NK-92 treated with Interleukin-12 subunit alpha and Interleukin-12 subunit beta, amount 100 ng/mL, for 24 hours (cell line): ENCODE measurements around the gene PAXIP1.
"Not testable (repeated sequence)": the region's sequence is repeated elsewhere in the genome, so short reads cannot be mapped to it uniquely, and the experiment has no call there.

Source experiments
- DNase-seq: peaks from one replicate; lab custom pipeline; 2025; lab: John Stamatoyannopoulos, UW

PAXIP1 gene, protein sequence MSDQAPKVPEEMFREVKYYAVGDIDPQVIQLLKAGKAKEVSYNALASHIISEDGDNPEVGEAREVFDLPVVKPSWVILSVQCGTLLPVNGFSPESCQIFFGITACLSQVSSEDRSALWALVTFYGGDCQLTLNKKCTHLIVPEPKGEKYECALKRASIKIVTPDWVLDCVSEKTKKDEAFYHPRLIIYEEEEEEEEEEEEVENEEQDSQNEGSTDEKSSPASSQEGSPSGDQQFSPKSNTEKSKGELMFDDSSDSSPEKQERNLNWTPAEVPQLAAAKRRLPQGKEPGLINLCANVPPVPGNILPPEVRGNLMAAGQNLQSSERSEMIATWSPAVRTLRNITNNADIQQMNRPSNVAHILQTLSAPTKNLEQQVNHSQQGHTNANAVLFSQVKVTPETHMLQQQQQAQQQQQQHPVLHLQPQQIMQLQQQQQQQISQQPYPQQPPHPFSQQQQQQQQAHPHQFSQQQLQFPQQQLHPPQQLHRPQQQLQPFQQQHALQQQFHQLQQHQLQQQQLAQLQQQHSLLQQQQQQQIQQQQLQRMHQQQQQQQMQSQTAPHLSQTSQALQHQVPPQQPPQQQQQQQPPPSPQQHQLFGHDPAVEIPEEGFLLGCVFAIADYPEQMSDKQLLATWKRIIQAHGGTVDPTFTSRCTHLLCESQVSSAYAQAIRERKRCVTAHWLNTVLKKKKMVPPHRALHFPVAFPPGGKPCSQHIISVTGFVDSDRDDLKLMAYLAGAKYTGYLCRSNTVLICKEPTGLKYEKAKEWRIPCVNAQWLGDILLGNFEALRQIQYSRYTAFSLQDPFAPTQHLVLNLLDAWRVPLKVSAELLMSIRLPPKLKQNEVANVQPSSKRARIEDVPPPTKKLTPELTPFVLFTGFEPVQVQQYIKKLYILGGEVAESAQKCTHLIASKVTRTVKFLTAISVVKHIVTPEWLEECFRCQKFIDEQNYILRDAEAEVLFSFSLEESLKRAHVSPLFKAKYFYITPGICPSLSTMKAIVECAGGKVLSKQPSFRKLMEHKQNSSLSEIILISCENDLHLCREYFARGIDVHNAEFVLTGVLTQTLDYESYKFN

DNA sequence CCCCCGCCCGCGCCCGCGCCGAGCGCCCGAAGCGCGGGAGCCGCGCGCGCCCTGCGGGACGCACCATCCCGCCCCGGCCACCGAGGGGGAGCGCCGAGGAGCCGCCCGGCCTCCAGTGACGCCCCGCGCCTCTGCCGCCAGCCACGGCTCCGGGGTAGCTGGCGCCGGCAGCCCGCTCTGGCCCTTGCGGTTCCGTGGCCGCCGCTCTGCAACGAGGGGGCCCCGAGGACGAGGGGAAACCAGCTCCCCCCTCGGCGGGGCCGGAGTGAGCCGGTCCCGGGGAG is at the start of gene PAXIP1:
Gene PAXIP1, minus strand, starts transcription at position 33 of the 284 bp plus-strand sequence. CDS start 195 bp downstream, outside the sequence.
- no peak for DNase-seq

DNA sequence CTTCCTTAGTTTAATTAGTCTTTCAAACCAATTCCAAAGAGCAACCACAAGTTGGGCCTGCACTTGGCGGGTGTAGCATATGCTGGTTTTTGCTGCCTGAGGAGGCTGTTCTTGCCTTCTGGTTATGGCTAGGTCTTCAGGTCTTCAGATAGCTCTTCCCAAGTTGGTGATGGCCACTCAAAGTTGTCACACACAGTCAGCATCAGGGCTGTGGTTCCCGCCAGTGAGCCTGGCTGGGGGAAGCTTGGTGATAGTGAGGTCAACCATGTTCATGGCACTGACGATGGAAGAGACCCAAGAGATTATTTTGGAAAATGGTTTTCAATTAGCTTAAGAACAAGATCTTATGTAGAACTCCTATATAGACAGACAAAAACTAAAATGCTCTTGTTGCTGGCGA is 48.4 kb upstream of the PAXIP1 start:
- no peak for DNase-seq

DNA sequence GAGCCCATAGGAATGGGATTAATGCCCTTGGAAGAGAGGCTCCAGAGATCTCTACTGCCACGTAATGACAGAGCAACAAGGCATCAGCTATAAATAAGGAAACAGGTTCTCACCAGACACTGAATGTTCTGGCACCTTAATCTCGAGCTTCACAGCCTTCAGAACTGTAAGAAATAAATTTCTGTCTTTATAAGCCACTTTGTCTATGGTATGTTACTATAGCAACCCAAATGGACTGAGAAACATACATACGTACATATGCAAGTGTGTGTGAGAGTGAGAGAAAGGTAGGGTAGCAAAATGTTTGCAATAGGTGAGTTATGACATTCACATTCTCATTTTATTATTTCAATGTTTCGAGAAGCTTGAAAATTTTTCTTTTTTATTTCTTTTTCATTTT is 45.1 kb upstream of the PAXIP1 start:
- no peak for DNase-seq

DNA sequence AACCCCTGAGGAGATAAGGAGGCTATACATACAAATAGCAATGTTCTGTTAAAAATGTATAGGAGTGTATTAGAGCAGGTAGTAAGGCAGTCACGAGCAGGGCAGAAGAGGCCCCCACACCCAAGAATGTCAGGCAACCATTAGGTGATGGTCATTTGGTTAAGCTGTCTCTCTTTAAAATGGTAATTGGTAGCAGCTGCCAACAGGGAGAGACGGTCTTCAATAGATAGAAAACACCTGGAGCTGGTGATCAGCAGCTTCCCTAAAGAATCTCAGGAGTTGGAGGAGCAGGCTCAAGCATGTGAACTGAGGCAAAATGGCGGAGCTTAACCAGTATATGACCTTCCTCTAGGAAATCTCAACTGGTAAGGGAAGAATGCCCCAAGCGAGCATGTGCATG is 40.8 kb upstream of the PAXIP1 start:
- no peak for DNase-seq

DNA sequence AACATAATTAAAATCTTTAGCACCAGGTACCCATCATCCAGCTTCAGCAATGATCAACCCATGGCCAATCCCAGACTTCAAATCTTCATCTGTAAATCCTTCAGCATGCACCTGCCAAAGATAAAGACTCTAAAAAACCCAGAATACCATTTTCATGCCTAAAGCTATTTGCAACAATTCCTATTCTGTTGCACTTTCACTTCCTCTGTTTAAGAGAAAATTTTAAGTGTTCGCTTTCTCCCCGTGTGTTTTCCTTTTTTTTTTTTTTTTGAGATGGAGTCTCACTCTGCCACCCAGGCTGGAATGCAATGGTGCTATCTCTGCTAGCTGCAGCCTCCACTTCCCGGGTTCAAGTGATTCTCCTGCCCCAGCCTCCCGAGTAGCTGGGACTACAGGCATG is 35.4 kb upstream of the PAXIP1 start:
- DNase-seq, result no peak

DNA sequence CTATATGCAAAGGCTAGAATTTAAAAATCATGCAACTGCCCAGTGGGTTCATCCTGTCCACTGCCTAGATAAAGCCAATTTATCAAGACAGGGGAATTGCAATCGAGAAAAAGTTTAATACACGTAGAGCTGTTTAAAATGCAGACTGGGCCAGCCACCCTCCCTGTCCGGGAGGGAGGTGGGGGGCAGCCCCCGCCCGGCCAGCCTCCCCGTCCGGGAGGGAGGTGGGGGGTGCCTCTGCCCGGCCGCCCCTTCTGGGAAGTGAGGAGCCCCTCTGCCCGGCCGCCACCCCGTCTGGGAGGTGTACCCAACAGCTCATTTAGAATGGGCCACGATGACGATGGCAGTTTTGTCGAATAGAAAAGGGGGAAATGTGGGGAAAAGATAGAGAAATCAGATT is 31.6 kb upstream of the PAXIP1 start:
- not testable (repeated sequence) for DNase-seq

DNA sequence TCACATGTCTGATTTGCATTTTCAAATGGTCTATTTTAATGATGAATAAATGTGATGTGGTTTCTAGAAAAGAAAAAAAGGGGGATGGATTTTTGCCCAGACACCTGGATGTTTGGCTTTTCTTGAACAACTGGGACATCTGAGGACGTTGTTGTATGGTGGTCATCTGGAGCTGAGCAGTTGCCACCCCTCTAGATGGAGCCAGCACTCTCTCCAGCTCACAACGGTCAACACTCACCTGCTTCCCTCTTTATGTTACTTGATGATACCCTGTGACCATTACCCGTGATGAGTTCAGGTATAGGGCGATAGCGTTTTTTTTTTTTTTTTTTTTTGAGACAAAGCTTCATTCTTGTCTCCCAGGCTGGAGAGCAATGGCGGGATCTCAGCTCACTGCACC is 30.1 kb upstream of the PAXIP1 start:
- no peak for DNase-seq

DNA sequence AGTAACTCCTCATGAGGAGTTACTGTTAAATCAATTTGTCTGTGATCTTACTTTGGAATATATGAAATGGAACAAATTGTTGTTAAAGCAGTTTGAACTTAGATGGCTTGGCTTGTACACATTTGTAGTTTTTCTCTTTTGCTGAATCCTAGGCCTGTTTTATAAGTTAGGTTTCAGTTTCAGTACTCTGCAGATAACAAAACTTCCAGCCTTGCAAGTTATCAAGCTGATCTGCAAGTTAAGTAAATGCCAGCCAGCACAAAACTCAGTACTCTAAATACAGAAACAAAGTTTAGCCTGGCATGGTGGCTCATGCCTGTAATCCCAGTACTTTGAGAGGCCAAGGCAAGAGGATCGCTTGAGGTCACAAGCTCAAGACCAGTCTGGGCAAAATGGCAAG is 25.0 kb upstream of the PAXIP1 start:
- no peak for DNase-seq

DNA sequence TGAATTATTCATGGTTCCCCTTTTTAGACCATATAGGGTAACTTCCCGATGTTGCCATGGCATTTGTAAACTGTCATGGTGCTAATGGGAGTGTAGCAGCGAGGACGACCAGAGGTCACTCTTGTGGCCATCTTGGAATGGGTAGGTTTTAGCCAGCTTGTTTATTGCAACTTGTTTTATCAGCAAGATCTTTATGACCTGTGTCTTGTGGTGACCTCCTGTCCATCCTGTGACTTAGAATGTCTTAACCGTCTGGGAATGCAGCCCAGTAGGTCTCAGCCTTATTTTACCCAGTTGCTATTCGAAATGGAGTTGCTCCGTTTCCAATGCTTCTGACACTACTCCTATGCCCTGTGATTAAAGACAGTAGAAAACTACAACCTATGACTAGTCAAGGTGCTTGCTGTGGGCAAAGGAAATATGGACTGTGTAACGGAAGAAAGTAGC is 18.8 kb upstream of the PAXIP1 start:
- no peak for DNase-seq

DNA sequence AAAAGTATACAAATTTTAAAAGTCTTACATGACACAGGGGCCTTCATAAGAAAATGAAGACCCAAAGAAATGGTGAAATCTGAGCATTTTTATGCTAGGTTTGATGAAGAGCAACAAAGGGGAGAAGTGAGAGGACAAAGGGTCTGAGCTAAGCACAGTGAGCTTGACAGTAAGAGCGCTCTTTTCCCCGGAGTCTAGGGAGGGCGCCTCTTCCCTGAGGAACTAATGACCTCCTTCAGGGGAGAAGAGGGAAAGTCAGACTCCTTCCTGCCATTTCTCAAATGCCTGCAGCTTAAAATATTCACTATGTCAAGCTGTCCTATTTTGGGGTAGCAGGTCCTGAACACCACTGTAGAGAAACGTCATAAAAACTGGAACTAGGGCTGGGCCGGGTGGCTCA is 18.1 kb upstream of the PAXIP1 start:
- no peak for DNase-seq

DNA sequence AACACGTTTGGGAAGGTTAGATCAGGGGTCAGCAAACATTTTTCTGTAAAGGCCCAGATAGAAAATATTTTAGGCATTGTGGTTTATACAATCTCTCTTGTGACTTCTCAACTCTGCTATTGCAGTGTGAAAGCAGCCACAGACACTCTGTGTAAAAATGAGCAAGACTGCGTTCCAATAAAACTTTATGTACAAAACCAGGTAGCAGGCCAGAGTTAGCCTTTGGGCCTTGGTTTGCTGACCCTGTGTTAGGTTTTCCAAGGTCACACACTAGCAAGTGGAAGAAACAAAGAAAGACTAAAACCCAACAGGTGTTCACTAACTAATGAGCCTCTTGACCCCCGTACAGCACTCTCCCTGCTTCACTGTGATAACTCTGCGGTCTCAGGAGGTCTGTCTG is 14.9 kb upstream of the PAXIP1 start:
- DNase-seq, result no peak

DNA sequence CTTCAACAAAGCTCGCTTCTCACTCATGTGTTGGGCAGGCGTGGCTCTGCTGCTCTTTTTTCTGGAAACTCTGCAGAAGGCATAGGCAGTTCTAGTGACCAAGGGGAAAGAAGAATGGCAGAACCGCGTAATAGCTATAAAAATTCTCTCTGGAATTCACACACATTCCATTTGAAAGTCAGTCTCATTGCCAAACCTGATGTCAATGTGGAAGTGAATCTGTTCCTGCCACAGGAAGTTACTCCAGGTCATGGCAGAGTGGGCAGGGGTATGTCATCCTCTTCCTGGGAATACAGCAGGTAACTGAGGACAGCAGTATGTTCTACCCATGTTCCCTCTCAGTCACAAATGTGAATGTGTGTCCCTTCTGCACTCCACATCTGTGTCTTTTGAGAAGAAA is 8.2 kb upstream of the PAXIP1 start:
- DNase-seq, result no peak

DNA sequence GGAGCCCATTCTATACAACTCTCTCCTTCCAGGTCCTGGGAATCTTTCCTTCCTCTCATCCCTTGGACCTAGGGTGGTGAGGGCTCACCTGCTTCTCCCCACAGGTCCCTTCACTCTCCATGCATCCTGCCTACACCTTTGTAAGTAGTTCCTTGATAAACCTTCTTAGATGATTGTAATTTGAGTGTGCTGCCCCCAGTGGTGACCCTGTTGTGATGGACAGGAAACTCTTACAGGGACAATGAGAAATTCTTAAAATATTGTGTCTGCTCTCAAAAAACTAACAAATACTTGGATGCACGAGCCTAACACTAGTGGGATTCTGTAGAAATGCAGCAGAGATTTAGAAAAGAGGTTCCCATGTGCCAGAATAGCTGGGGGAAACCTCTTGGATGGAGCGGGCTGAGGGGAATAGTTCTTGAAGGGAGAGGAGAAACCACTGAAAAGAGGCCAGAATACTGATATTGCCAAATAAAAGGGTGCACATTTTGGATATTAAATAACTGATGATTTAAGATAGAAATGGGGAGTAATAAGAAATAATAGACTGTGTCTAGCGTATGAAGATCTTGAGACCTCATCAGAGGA is 6.7 kb upstream of the PAXIP1 start:
- no peak for DNase-seq

DNA sequence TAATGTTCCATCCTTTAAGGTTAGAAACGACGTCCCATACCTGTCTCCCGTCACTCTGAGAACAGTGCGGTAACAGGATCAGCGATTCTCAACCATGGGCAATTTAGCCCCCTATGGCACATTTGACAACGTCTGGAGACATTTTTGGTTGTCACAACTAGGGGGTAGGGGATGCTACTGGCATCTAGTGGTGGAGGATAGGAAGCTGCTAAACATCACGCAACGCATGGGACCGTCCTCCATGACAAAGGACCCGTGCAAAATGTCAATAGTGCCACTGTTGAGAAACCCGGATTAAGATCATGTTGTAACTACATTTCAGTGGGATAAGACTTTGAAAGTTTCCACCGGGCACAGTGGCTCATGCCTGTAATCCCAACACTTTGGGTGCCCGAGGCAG is 5.0 kb upstream of the PAXIP1 start:
- no peak for DNase-seq

DNA sequence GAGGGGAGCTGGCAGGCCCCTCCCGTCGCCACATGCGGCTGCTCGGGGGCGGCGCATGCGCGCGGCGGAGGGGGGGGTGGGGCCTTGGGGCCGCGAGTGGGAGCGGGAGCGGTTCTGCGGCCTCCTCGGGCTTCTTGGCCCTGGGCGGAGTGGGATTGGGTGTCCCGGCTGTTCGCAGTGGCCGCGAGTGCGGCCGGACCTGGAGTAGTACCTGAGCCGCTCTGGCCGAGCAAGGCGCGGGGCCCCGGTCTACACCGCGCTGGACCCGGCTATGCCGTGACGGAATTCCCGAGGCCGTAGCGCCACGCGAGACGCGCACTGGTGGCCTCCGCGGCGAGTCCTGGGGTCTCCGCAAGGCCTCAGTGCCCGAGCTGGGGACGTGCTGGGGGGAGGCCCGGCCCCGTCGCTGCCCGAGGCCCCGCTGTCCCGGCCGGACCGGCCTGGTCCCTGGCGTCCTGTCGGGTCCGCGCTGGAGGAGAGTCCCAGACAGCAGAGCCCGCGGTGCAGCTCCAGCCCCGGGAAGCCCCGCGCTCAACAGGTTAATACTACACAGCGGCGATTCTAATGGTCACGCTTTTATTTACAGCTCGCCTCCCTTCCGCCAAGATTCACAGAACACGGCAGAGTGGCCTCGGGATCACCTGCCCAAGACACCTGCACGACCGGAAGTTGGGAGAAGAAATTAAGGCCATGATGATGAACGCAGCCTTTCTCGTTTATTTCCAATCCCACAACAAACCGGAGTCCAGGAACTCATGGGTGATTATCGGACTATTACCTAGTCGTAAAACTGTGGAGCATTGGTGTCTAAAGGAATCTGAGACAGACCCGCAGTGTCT is 671 bp upstream of the PAXIP1 start:
- DNase-seq, result peak; percentile 72

DNA sequence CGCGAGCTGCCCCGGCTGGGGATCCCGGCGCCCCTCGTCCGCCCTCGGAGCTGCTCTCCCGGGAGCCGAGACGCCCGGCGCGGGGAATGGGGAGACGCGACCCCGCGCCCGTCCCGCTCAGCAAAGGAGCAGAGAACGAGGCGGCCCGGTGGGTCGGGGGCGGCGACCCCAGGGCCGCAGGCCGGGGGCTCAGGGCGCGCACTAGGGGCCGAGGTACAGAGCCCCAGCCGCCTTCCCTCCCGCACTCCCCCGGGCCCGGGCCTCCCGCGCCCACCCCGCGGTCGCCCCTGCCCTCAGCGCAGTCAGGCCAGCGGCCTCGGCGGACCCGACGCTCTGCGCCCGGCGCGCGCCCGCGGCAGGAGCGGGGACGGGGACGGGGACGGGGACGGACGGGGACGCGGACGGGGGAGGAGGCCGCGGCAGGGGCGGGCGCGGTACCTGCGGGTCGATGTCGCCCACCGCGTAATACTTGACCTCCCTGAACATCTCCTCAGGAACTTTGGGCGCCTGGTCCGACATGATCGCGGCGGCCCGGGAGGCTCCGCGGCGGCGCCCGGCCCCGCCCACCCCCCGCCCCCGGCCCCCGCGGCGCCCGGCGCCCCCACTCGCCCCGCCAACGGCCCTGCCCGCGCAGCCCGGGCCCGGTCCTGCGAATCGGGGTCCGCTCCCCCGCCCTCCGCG is 373 bp downstream of the PAXIP1 start:
- DNase-seq, result peak; percentile 50

DNA sequence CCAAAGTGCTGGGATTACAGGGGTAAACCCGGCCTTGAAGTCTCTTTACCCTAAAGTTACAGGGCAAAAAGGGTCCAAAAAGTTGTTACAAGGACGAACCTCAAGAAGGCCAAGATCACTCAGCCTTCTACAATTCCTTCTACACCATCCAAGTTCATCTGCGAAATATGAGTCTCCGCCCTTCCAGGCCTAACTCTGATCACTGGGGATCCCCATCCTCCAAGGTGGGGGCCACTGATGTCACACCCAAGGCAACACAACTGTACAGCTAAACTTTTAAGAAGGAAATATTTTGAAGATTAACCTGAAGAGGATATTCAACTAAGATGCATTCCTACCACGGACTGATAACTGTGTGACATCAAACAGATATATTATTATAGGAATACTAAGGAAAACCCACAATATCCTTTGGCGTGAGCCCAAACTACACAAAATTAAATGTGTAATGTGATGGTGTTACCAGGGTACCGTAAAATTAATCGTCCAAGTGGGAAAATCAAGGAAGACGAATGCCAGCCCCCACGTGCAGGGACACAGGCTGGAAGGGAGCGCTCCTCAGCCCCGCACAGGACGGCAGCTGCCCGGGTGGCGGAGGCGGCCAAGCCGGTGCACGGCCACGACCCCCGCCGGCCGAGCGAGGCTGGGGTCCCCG is 1.0 kb downstream of the PAXIP1 start:
- no peak for DNase-seq

DNA sequence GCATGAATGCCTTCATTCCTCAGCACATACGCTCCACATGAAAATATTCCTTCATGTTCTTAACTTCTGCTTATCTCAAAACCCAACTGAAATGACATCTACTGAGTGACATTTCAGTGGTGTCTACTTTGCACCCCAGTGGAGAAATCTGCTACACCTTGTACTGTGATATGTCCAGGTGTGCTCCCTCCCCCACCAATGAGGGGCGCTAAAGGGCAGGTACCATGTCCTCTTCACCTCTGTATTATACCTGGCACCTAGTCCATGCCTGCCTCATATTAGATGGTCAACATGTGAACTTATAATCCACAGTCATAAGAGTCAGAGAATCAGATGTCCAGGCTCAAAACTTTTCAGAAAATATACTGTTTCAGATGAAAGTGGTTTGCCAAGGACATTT is 2.1 kb downstream of the PAXIP1 start:
- no peak for DNase-seq

DNA sequence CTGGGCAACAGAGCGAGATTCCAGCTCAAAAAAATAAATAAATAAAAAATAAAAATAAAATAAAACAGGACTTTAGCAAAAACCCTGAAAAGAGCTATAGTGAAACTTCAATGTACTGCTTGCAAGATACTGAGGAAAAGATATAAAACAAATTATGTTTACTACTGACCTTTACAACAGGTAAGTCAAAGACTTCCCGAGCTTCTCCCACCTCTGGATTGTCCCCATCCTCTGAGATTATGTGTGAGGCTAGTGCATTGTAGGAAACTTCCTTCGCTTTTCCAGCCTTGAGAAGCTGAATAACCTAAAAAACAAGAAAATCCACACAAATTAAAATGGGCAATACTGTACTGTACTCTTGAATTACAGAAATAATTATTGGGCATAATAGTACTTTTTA is 4.4 kb downstream of the PAXIP1 start:
- DNase-seq, result no peak

DNA sequence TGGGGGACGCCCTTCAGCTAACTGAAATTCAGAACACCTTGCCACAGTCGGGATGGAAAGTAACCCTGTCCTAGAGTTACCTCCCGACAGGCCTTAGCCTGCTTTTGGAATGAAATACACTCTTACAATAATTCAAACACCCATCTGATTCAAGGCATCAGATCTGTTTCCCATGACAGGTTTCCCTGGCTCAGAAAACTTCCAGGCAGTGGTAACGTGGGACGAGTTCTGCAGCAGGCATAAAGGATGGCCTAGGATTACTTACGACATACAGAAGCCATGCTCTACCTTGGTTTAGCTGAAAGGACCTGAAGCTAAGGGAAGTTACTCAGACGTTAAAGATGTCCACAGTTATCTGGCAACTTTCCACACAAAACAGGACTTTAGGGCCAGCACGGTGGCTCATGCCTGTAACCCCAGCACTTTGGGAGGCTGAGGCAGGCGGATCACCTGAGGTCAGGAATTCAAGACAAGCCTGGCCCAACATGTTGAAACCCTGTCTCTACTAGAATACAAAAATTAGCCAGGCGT is 5.0 kb downstream of the PAXIP1 start:
- DNase-seq, result no peak
